ENCODE results near the gene CCM2. TPM values are rescaled to one million over a fixed set of nuclear protein-coding genes. Genes with fewer than 3 reads are reported as not detected.
"Not testable (repeated sequence)": the region's sequence is repeated elsewhere in the genome, so short reads cannot be mapped to it uniquely, and the experiment has no call there.

Gene CCM2
- total RNA-seq, 3 donors from 2014 or later (not counting 1 experiment from before 2014, with no cell fraction given), result 66.2 to 104 (median 97.5) TPM

GRCh38 chr7:44990109-44991023, 9.6 kb upstream of the CCM2 start:
- H3K4me3 Mint-ChIP-seq, result no peak overlapping the region
- 96% methylated on average over 8 of the region's 9 CpGs for WGBS (ENCODE audit: insufficient coverage)
- no peak overlapping the region for H3K27ac Mint-ChIP-seq
- H3K4me1 Mint-ChIP-seq, result peaks cover 27 to 32% of the 10 kb centered on the region in 2 donors
- Histone ChIP-seq H3K36me3 (ENCODE audit: control insufficient read depth, insufficient read depth, low read length) (peaks cover 5% of the 10 kb centered on the region), H3K27ac (ENCODE audit: low read length) (no peak overlapping the region), H3K9me3 (ENCODE audit: control insufficient read depth, insufficient read depth, low read length) (no peaks in the 10 kb centered on the region), H3K4me3 (ENCODE audit: low read length) (no peak overlapping the region), H3K27me3 (ENCODE audit: control insufficient read depth, insufficient read depth, low read length) (no peaks in the 10 kb centered on the region), H3K4me1 (ENCODE audit: control insufficient read depth, insufficient read depth, low read length) (peaks cover 20% of the 10 kb centered on the region)
- ATAC-seq, result no peak
- DNase-seq, result no peak
- no peaks in the 10 kb centered on the region for H3K36me3 Mint-ChIP-seq
- TF ChIP-seq CTCF (IDR thresholded peaks at IDR 0.05), result no peak
- H3K27me3 Mint-ChIP-seq (ENCODE audit: low read depth in 2 of 2), result no peaks in the 10 kb centered on the region
- no peaks in the 10 kb centered on the region for H3K9me3 Mint-ChIP-seq
- intact Hi-C loops (cut with micrococcal nuclease), result no loop called here

- 96% methylated on average over 16 of the region's 21 CpGs for WGBS (ENCODE audit: insufficient coverage)
- H3K9me3 Mint-ChIP-seq; DNase-seq; intact Hi-C loops (cut with micrococcal nuclease); H3K27me3 Mint-ChIP-seq (ENCODE audit: low read depth in 2 of 2); H3K36me3 Mint-ChIP-seq; H3K9me3 ChIP-seq (ENCODE audit: control insufficient read depth, insufficient read depth, low read length); H3K4me3 ChIP-seq (ENCODE audit: low read length); H3K27ac Mint-ChIP-seq; H3K36me3 ChIP-seq (ENCODE audit: control insufficient read depth, insufficient read depth, low read length); H3K27ac ChIP-seq (ENCODE audit: low read length); H3K4me1 ChIP-seq (ENCODE audit: control insufficient read depth, insufficient read depth, low read length); ATAC-seq; H3K4me3 Mint-ChIP-seq; H3K27me3 ChIP-seq (ENCODE audit: control insufficient read depth, insufficient read depth, low read length): not testable (repeated sequence)
- H3K4me1 Mint-ChIP-seq, result peaks cover 12 to 17% of the 10 kb centered on the region in 2 donors
These were observed 7.8 kb upstream of the CCM2 start for GRCh38 chr7:44992004-44992795.

GRCh38 chr7:44994877-44995554, 5.0 kb upstream of the CCM2 start:
- Histone ChIP-seq H3K9me3 (ENCODE audit: control insufficient read depth, insufficient read depth, low read length) (no peaks in the 10 kb centered on the region), H3K4me3 (ENCODE audit: low read length) (no peak overlapping the region), H3K4me1 (ENCODE audit: control insufficient read depth, insufficient read depth, low read length) (peaks cover 6% of the 10 kb centered on the region), H3K27ac (ENCODE audit: low read length) (no peak overlapping the region), H3K27me3 (ENCODE audit: control insufficient read depth, insufficient read depth, low read length) (no peaks in the 10 kb centered on the region), H3K36me3 (ENCODE audit: control insufficient read depth, insufficient read depth, low read length) (no peaks in the 10 kb centered on the region)
- Mint-ChIP-seq H3K36me3 (no peaks in the 10 kb centered on the region), H3K27ac (no peak overlapping the region), H3K27me3 (ENCODE audit: low read depth in 2 of 2) (no peaks in the 10 kb centered on the region), H3K4me3 (no peak overlapping the region), H3K9me3 (no peaks in the 10 kb centered on the region), H3K4me1 (peaks cover 12 to 18% of the 10 kb centered on the region in 2 donors)
- TF ChIP-seq CTCF (IDR thresholded peaks at IDR 0.05), result no peak
- 45% methylated on average over 5 of the region's 5 CpGs for WGBS (ENCODE audit: insufficient coverage)
- DNase-seq (peak in 1 of 2 donors; percentile 55), ATAC-seq (no peak)
- intact Hi-C loops (cut with micrococcal nuclease), result no loop called here
